Esophagus squamous epithelium (tissue), 4 donors: ENCODE measurements around the gene TFEC.

Experiments
- POLR2A ChIP-seq, 4 donors: fragments of 450-650 bp; IDR thresholded peaks; one replicate each; pipeline ENCODE4 v1.6.1; 2017; ENCODE audit warnings: antibody characterized with exemption in 4 of 4, mild to moderate bottlenecking in 4 of 4, moderate library complexity in 3 of 4
- TF ChIP-seq, protein P1 (sequence below), 6 experiments: fragments of 450-650 bp in 4 of 6; fragments of 200-600 bp in 2 of 6; sonication (generic) in 2 of 6; IDR thresholded peaks; one replicate each; pipeline ENCODE4 v1.5.1; 2016 to 2019; ENCODE audit warnings: antibody characterized with exemption in 6 of 6, mild to moderate bottlenecking in 4 of 6, moderate library complexity in 4 of 6

DNA sequence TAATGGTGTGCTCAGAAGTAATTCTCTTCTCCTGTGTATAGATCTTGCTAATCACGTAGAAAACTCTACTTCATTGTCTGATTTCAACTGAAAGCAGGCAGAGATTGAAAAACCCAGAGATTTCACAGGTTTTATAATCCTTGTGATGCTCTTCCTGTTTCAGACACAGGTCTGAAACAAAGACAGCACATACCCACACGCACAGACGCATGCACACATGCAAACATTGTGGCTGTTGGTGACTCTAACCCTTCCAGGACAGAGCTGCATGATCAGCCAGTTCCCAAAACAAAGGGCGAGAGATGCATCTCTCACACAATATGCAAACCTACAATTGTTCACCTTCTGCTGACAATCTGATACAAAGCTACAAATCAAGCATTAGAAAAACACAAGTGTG lies 11.1 kb upstream of the TFEC start:
- TF ChIP-seq, protein P1, sequence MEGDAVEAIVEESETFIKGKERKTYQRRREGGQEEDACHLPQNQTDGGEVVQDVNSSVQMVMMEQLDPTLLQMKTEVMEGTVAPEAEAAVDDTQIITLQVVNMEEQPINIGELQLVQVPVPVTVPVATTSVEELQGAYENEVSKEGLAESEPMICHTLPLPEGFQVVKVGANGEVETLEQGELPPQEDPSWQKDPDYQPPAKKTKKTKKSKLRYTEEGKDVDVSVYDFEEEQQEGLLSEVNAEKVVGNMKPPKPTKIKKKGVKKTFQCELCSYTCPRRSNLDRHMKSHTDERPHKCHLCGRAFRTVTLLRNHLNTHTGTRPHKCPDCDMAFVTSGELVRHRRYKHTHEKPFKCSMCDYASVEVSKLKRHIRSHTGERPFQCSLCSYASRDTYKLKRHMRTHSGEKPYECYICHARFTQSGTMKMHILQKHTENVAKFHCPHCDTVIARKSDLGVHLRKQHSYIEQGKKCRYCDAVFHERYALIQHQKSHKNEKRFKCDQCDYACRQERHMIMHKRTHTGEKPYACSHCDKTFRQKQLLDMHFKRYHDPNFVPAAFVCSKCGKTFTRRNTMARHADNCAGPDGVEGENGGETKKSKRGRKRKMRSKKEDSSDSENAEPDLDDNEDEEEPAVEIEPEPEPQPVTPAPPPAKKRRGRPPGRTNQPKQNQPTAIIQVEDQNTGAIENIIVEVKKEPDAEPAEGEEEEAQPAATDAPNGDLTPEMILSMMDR (IDR thresholded peaks at IDR 0.05): no peak
- no peak for TF ChIP-seq POLR2A (IDR thresholded peaks at IDR 0.05)
